Upper lobe of right lung (tissue), 1 donor: ENCODE measurements around the gene CLDN1. TPM values are rescaled to one million over a fixed set of nuclear protein-coding genes. Genes with fewer than 3 reads are reported as not detected.

Experiments used
- ATAC-seq: fragments of 200-7000 bp; cut with Tn5 transposase; one replicate; pipeline ENCODE4 v1.9.1; 2020; ENCODE audit warnings: mild to moderate bottlenecking, moderate library complexity
- DNase-seq: peaks from one replicate; pipeline ENCODE4 v3.0.0-alpha.2; 2020
- H3K27ac ChIP-seq: fragments of 200-600 bp; one replicate; pipeline ENCODE4 v1.8.0; 2022
- H3K27me3 ChIP-seq: fragments of 200-600 bp; one replicate; pipeline ENCODE4 v1.8.0; 2022; ENCODE audit warnings: mild to moderate bottlenecking
- H3K36me3 ChIP-seq: fragments of 200-600 bp; one replicate; pipeline ENCODE4 v1.8.0; 2022
- H3K4me1 ChIP-seq: fragments of 200-600 bp; one replicate; pipeline ENCODE4 v1.8.0; 2022
- H3K4me3 ChIP-seq: fragments of 200-600 bp; one replicate; pipeline ENCODE4 v1.8.0; 2022; ENCODE audit warnings: mild to moderate bottlenecking
- H3K9me3 ChIP-seq: fragments of 200-600 bp; one replicate; pipeline ENCODE4 v1.8.0; 2022
- CTCF ChIP-seq: fragments of 200-600 bp; IDR thresholded peaks from one replicate; pipeline ENCODE4 v1.8.0; 2022; ENCODE audit warnings: antibody characterized with exemption
- intact Hi-C: fragments of 100-400 bp; cut with DNase I; formaldehyde crosslinking; loops from one replicate; pipeline ENCODE4 v1.11.0; 2022
- total RNA-seq: library from RNA; stranded (reverse); fragmentation: NEBNext Ultra II Directional; extraction: Animal tissue kit (Norgen Biotek cat#: 25700); gene quantifications from one replicate; pipeline ENCODE4 v1.2.1, GENCODE V29; 2021
- donor health status: DM: no; HTN: yes; CAD: no; lungs with severe emphysema.

CLDN1 gene
- total RNA-seq, 1 donor from 2014 or later, result 14.6 TPM

DNA sequence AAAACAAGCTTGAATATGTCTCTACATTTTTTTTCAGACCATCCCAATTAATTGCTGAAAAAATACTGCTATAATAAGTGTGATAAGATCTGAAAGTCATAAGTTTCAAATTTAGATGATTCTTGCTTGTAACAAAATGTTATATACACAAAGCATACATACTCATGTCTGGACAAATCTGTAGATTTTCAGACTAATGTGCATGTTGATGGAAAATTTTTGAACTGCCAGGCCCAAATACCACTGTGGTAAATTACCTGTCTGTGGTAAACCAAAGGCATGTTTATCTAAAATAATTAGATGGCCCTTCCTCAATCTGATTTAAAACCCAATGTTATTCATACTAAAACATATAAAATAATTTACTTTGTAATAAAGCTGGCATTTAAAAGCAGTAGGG lies 34.0 kb upstream of the CLDN1 start:
- ATAC-seq (no peak), DNase-seq (no peak)
- TF ChIP-seq CTCF, result no peak
- Histone ChIP-seq H3K27me3 (no peaks in the 10 kb centered on the region), H3K36me3 (no peaks in the 10 kb centered on the region), H3K4me1 (no peaks in the 10 kb centered on the region), H3K4me3 (no peak overlapping the region), H3K9me3 (no peaks in the 10 kb centered on the region), H3K27ac (no peak overlapping the region)
- intact Hi-C loops, result no loop called here

DNA sequence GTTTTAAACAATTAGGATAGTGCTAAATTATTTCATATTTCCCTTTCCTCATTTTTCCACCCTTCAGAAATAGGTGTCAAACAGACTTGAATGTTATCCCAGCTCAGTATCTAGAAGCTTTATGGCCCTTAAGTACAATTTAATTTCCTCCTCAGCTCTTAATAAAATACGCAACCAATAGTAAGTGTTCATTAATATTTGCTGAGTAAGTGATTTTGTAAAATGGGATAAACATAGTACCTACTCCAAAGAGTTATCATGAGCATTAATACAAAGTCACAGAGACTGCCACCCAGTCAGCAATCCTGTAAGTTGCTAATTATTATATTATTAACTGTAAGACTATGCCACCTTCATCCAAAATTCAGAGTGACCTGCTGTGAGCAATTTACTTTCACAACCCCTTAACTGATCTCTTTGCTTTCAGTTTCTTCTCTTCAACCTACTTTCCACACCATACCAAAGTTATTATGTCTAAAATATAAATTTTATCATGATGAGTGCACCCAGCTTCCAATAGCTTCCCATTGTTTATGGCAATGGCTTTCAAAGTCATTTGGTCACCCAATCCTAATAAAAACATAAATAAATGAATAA lies 30.7 kb upstream of the CLDN1 start:
- intact Hi-C loops, result no loop called here
- DNase-seq (no peak), ATAC-seq (no peak)
- TF ChIP-seq CTCF, result no peak
- Histone ChIP-seq H3K4me1 (no peaks in the 10 kb centered on the region), H3K9me3 (no peaks in the 10 kb centered on the region), H3K36me3 (no peaks in the 10 kb centered on the region), H3K4me3 (no peak overlapping the region), H3K27me3 (no peaks in the 10 kb centered on the region), H3K27ac (no peak overlapping the region)

DNA sequence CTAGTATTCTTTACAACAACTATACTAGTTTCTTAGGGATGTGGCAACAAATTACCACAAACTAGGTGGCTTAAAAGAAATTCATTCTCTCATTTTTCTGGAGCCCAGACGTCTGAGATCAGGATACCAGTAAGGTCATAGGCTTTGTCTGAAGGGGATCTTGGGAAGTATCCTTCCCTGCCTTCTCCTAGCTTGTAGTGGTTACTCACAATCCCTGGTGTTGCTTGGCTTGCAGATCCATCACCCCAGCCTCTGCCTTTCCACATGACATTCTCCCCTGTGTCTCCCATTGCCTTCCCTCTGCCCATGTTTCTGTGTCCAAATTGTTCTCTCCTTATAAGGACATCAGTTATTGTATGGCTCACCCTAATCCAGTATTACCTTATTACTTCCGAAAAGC lies 24.3 kb upstream of the CLDN1 start:
- intact Hi-C loops, result no loop called here
- Histone ChIP-seq H3K9me3 (no peaks in the 10 kb centered on the region), H3K27me3 (no peaks in the 10 kb centered on the region), H3K4me3 (no peak overlapping the region), H3K27ac (no peak overlapping the region), H3K36me3 (no peaks in the 10 kb centered on the region), H3K4me1 (peaks cover 11% of the 10 kb centered on the region)
- ATAC-seq (no peak), DNase-seq (no peak)
- TF ChIP-seq CTCF, result no peak

DNA sequence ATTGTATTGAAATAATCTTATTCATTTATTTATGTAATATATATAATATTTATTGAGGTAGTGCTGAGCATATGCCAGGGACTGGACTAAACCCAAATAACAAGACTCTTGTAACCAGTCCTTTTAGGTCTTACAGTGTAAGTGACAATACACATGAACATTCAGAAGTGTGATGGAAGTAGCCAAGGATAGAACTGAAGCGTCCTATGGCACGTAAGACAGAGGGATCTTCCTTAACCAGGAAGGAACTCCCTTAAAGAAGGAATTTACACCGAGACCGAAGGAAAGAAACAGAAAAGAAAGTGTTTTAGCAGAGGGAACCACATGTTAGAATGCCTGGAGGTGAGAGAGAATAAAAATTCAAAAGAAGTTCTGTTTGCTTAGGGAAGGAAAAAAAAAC lies 23.6 kb upstream of the CLDN1 start:
- H3K4me3 ChIP-seq, result no peak overlapping the region
- DNase-seq (no peak), ATAC-seq (no peak)
- H3K36me3 ChIP-seq, result no peaks in the 10 kb centered on the region
- no peaks in the 10 kb centered on the region for H3K9me3 ChIP-seq
- intact Hi-C loops, result no loop called here
- no peak for TF ChIP-seq CTCF
- peaks cover 11% of the 10 kb centered on the region for H3K4me1 ChIP-seq
- no peaks in the 10 kb centered on the region for H3K27me3 ChIP-seq
- H3K27ac ChIP-seq, result peak overlapping the region; percentile 62

- no peak for DNase-seq
- Histone ChIP-seq H3K27me3 (no peaks in the 10 kb centered on the region), H3K4me1 (peaks cover 11% of the 10 kb centered on the region), H3K27ac (peak overlapping the region; percentile 62), H3K36me3 (no peaks in the 10 kb centered on the region), H3K4me3 (no peak overlapping the region), H3K9me3 (no peaks in the 10 kb centered on the region)
- ATAC-seq, result peak; percentile 73
- intact Hi-C loops, result no loop called here
- TF ChIP-seq CTCF, result no peak
These were observed 23.0 kb upstream of the CLDN1 start for GRCh38 chr3:190345027-190345821.
